Measurements from ENCODE around the gene DAB1.

DAB1 gene

GRCh38 chr1:57157818-57158603, 265.8 kb downstream of the DAB1 start:
- no peaks in the 10 kb centered on the region for H3K36me3 ChIP-seq
- intact Hi-C loops (cut with DNase I; ENCODE audit: low total_unique reads): no loop called here
- DNase-seq: no peak
- no peaks in the 10 kb centered on the region for H3K9me3 ChIP-seq
- H3K27ac ChIP-seq: no peak overlapping the region
- TF ChIP-seq, protein P1, sequence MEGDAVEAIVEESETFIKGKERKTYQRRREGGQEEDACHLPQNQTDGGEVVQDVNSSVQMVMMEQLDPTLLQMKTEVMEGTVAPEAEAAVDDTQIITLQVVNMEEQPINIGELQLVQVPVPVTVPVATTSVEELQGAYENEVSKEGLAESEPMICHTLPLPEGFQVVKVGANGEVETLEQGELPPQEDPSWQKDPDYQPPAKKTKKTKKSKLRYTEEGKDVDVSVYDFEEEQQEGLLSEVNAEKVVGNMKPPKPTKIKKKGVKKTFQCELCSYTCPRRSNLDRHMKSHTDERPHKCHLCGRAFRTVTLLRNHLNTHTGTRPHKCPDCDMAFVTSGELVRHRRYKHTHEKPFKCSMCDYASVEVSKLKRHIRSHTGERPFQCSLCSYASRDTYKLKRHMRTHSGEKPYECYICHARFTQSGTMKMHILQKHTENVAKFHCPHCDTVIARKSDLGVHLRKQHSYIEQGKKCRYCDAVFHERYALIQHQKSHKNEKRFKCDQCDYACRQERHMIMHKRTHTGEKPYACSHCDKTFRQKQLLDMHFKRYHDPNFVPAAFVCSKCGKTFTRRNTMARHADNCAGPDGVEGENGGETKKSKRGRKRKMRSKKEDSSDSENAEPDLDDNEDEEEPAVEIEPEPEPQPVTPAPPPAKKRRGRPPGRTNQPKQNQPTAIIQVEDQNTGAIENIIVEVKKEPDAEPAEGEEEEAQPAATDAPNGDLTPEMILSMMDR (IDR thresholded peaks at IDR 0.05): no peak
- H3K27me3 ChIP-seq: no peaks in the 10 kb centered on the region
- H3K4me1 ChIP-seq: no peaks in the 10 kb centered on the region
- no peak overlapping the region for H3K4me3 ChIP-seq

DNA sequence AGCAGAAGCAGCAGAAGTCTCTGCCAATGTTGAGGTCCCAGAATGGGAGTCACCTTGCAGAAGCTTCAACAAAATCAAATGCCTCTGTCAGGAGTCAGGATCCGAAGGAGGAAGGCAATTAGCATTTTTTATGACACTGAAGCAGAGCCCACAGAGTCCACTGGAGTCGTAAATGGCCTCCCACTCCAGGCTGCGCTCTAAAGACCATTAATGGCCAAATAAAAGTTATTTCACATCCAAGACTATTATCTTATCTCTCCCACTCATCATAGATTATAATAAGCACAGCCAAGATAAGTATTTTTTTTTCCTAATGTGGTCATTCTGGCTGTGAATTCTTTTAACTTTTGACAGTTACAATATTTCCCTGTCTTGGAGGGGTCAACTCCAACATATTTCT, 267.0 kb downstream of the DAB1 start:
- H3K9me3 ChIP-seq: no peaks in the 10 kb centered on the region
- H3K4me1 ChIP-seq: no peaks in the 10 kb centered on the region
- DNase-seq: no peak
- H3K27ac ChIP-seq: no peak overlapping the region
- H3K27me3 ChIP-seq: no peaks in the 10 kb centered on the region
- TF ChIP-seq, protein P1 (IDR thresholded peaks at IDR 0.05): no peak
- H3K36me3 ChIP-seq: no peaks in the 10 kb centered on the region
- H3K4me3 ChIP-seq: no peak overlapping the region
- intact Hi-C loops (cut with DNase I; ENCODE audit: low total_unique reads): no loop called here

DNA sequence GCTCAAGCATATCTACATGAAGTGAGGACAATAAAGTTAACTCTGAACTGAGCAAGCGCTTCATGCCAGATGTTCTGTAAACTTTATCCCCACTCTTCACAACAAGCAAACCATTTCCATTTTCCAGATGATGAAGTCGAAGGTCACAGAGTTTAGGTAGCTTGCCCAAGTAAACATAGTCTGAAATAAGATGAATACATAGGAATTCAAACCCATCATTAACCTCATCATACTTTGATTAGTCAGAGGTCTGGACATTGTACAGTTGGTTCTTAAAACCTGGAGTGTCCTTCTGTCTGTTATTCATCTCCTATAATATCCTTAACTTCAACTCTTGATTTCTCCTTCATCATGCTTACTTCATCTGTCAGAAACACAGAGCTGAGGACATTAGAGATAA, 277.8 kb downstream of the DAB1 start:
- Histone ChIP-seq H3K4me3 (no peak overlapping the region), H3K27me3 (no peaks in the 10 kb centered on the region), H3K4me1 (no peaks in the 10 kb centered on the region), H3K9me3 (no peaks in the 10 kb centered on the region), H3K27ac (no peak overlapping the region), H3K36me3 (no peaks in the 10 kb centered on the region)
- DNase-seq: no peak
- intact Hi-C loops (cut with DNase I; ENCODE audit: low total_unique reads): no loop called here
- TF ChIP-seq, protein P1 (IDR thresholded peaks at IDR 0.05): no peak

DNA sequence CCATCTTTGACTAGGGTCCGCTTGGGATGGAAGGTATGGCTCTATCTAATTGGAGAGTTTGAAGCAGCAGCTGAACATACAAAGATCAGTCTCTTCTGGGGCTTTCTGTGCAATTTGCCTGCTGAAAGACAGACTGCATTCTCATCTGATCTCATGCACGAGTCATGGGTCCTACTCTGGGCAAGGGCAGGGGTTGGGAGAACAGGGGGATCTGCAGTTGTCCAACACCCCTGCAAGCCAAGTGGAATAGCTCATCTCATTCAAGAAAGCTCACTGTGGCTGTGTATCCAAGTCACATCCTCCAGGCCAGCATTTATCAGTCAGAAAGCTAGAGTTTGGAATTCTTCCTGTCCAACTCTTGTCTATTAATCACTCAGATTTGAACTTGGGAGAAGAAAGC, 280.9 kb downstream of the DAB1 start:
- TF ChIP-seq, protein P1 (IDR thresholded peaks at IDR 0.05): no peak

GRCh38 chr1:57142169-57142568, 281.7 kb downstream of the DAB1 start:
- intact Hi-C loops (cut with DNase I; ENCODE audit: low total_unique reads): no loop called here
- no peak for DNase-seq

More for the DNA sequence above, 280.9 kb downstream of the DAB1 start:
- Histone ChIP-seq H3K36me3 (no peaks in the 10 kb centered on the region), H3K4me1 (no peaks in the 10 kb centered on the region), H3K27me3 (no peaks in the 10 kb centered on the region), H3K4me3 (no peak overlapping the region), H3K27ac (no peak overlapping the region), H3K9me3 (no peaks in the 10 kb centered on the region)
- intact Hi-C loops (cut with DNase I; ENCODE audit: low total_unique reads): no loop called here
- DNase-seq: no peak

More at GRCh38 chr1:57142169-57142568, 281.7 kb downstream of the DAB1 start:
- Histone ChIP-seq H3K4me1 (no peaks in the 10 kb centered on the region), H3K9me3 (no peaks in the 10 kb centered on the region), H3K27ac (no peak overlapping the region), H3K4me3 (no peak overlapping the region), H3K27me3 (no peaks in the 10 kb centered on the region), H3K36me3 (no peaks in the 10 kb centered on the region)
- TF ChIP-seq, protein P1 (IDR thresholded peaks at IDR 0.05): no peak

Measured in tibial artery (tissue), 4 donors.